HTERT RPE-1 (cell line): Measurements from ENCODE around the gene SCN5A.

Source experiments
- in situ Hi-C: fragments of 300-500 bp; cut with MboI; formaldehyde crosslinking; loops from 4 replicates; pipeline ENCODE4 v1.14.3; 2020; ENCODE audit warnings: low sequenced_read_pairs

Gene SCN5A

GRCh38 chr3:38627956-38628355 is 21.5 kb downstream of the SCN5A start:
- in situ Hi-C loops, result no loop called here

- in situ Hi-C loops, result no loop called here
These were observed 23.3 kb downstream of the SCN5A start for GRCh38 chr3:38626171-38626570.

- in situ Hi-C loops, result no loop called here
These were observed 25.9 kb downstream of the SCN5A start for GRCh38 chr3:38623539-38623938.

GRCh38 chr3:38622336-38622735 is 27.2 kb downstream of the SCN5A start:
- in situ Hi-C loops, result no loop called here

- in situ Hi-C loops, result no loop called here
These were observed 29.3 kb downstream of the SCN5A start for GRCh38 chr3:38620236-38620635.

GRCh38 chr3:38618343-38618742 is 31.1 kb downstream of the SCN5A start:
- in situ Hi-C loops, result no loop called here

GRCh38 chr3:38617586-38617985 is 31.9 kb downstream of the SCN5A start:
- in situ Hi-C loops, result no loop called here

- in situ Hi-C loops, result no loop called here
These were observed 32.4 kb downstream of the SCN5A start for GRCh38 chr3:38617137-38617536.

GRCh38 chr3:38616658-38617057 is 32.8 kb downstream of the SCN5A start:
- in situ Hi-C loops, result no loop called here

GRCh38 chr3:38616111-38616510 is 33.4 kb downstream of the SCN5A start:
- in situ Hi-C loops, result no loop called here

GRCh38 chr3:38614651-38615352 is 34.7 kb downstream of the SCN5A start:
- in situ Hi-C loops, result no loop called here

GRCh38 chr3:38614091-38614490 is 35.4 kb downstream of the SCN5A start:
- in situ Hi-C loops, result no loop called here

GRCh38 chr3:38613426-38613825 is 36.1 kb downstream of the SCN5A start:
- in situ Hi-C loops, result no loop called here

GRCh38 chr3:38611866-38612265 is 37.6 kb downstream of the SCN5A start:
- in situ Hi-C loops, result no loop called here

GRCh38 chr3:38610934-38611333 is 38.6 kb downstream of the SCN5A start:
- in situ Hi-C loops, result no loop called here

GRCh38 chr3:38610436-38610835 is 39.1 kb downstream of the SCN5A start:
- in situ Hi-C loops, result no loop called here

GRCh38 chr3:38609386-38610111 is 39.9 kb downstream of the SCN5A start:
- in situ Hi-C loops, result no loop called here

- in situ Hi-C loops, result no loop called here
These were observed 40.5 kb downstream of the SCN5A start for GRCh38 chr3:38608961-38609360.

GRCh38 chr3:38608086-38608775 is 41.3 kb downstream of the SCN5A start:
- in situ Hi-C loops, result no loop called here

GRCh38 chr3:38606561-38606960 is 42.9 kb downstream of the SCN5A start:
- in situ Hi-C loops, result no loop called here

- in situ Hi-C loops, result no loop called here
These were observed 43.5 kb downstream of the SCN5A start for GRCh38 chr3:38605981-38606380.

GRCh38 chr3:38604246-38604645 is 45.2 kb downstream of the SCN5A start:
- in situ Hi-C loops, result no loop called here
